IMR-90 (cell line): ENCODE measurements around the gene MAPK8IP1.

Source experiments
- BHLHE40 ChIP-seq: fragments of 150-350 bp; IDR thresholded peaks from 2 replicates; pipeline ENCODE4 v1.6.1; 2016; ENCODE audit warnings: mild to moderate bottlenecking, low read depth, low read length
- CEBPB ChIP-seq: IDR thresholded peaks from 2 replicates; pipeline ENCODE4 v1.6.1; 2012; ENCODE audit warnings: low read depth, low read length, improper control_type of control experiment
- CHD1 ChIP-seq: IDR thresholded peaks from 2 replicates; pipeline ENCODE4 v1.6.1; 2012; ENCODE audit warnings: low read depth, low read length, improper control_type of control experiment
- CTCF ChIP-seq: conservative IDR thresholded peaks from 2 replicates; pipeline ENCODE4 v1.5.1; 2012; ENCODE audit warnings: mild to moderate bottlenecking, low read depth, low read length, improper control_type of control experiment
- FOS ChIP-seq: fragments of 150-350 bp; IDR thresholded peaks from 2 replicates; pipeline ENCODE4 v1.6.1; 2016; ENCODE audit warnings: low read depth, low read length
- MXI1 ChIP-seq: IDR thresholded peaks from 2 replicates; pipeline ENCODE4 v1.6.1; 2012; ENCODE audit warnings: low read depth, mild to moderate bottlenecking, low read length, moderate library complexity, borderline replicate concordance
- NFE2L2 ChIP-seq: fragments of 150-350 bp; IDR thresholded peaks from 2 replicates; pipeline ENCODE4 v1.6.1; 2016; ENCODE audit warnings: low read depth, mild to moderate bottlenecking, low read length
- POLR2A ChIP-seq: IDR thresholded peaks from 2 replicates; pipeline ENCODE4 v1.6.1; 2012; ENCODE audit warnings: mild to moderate bottlenecking, low read depth, low read length
- SMC3 ChIP-seq: fragments of 150-350 bp; IDR thresholded peaks from 2 replicates; pipeline ENCODE4 v1.6.1; 2016; ENCODE audit warnings: low read depth, mild to moderate bottlenecking, antibody characterized with exemption, low read length, moderate library complexity
- USF2 ChIP-seq: fragments of 150-350 bp; IDR thresholded peaks from 2 replicates; pipeline ENCODE4 v1.6.1; 2017; ENCODE audit warnings: mild to moderate bottlenecking, antibody characterized with exemption, low read length, low read depth

- TF ChIP-seq CTCF = no peak
- no peak for TF ChIP-seq POLR2A
- TF ChIP-seq CEBPB = no peak
- no peak for TF ChIP-seq MXI1
- TF ChIP-seq SMC3 = no peak
- no peak for TF ChIP-seq NFE2L2
- no peak for TF ChIP-seq BHLHE40
- no peak for TF ChIP-seq USF2
- no peak for TF ChIP-seq FOS
- no peak for TF ChIP-seq CHD1
Measured at GRCh38 chr11:45913514-45913913, 28.1 kb downstream of the MAPK8IP1 start.
